GM13977 (cell line): ENCODE results near the gene TICRR.

ENCODE experiments used
- DNase-seq: peaks from one replicate; pipeline ENCODE4 v3.0.0; 2012; ENCODE audit warnings: low spot score
- CTCF ChIP-seq: IDR thresholded peaks from 2 replicates; pipeline ENCODE4 v1.5.1; 2012; ENCODE audit warnings: mild to moderate bottlenecking, control low read depth; ENCODE audit not compliant: insufficient read depth; ENCODE audit errors: extremely low read depth, missing control alignments
- in situ Hi-C: fragments of 300-500 bp; cut with MboI; formaldehyde crosslinking; loops from one replicate; pipeline ENCODE4 v1.12.0; 2022; ENCODE audit warnings: low sequenced_read_pairs, low pct_unique_long_range_greater_than_20kb, mixed read lengths, inconsistent platforms; ENCODE audit not compliant: unreplicated experiment

Gene TICRR, protein sequence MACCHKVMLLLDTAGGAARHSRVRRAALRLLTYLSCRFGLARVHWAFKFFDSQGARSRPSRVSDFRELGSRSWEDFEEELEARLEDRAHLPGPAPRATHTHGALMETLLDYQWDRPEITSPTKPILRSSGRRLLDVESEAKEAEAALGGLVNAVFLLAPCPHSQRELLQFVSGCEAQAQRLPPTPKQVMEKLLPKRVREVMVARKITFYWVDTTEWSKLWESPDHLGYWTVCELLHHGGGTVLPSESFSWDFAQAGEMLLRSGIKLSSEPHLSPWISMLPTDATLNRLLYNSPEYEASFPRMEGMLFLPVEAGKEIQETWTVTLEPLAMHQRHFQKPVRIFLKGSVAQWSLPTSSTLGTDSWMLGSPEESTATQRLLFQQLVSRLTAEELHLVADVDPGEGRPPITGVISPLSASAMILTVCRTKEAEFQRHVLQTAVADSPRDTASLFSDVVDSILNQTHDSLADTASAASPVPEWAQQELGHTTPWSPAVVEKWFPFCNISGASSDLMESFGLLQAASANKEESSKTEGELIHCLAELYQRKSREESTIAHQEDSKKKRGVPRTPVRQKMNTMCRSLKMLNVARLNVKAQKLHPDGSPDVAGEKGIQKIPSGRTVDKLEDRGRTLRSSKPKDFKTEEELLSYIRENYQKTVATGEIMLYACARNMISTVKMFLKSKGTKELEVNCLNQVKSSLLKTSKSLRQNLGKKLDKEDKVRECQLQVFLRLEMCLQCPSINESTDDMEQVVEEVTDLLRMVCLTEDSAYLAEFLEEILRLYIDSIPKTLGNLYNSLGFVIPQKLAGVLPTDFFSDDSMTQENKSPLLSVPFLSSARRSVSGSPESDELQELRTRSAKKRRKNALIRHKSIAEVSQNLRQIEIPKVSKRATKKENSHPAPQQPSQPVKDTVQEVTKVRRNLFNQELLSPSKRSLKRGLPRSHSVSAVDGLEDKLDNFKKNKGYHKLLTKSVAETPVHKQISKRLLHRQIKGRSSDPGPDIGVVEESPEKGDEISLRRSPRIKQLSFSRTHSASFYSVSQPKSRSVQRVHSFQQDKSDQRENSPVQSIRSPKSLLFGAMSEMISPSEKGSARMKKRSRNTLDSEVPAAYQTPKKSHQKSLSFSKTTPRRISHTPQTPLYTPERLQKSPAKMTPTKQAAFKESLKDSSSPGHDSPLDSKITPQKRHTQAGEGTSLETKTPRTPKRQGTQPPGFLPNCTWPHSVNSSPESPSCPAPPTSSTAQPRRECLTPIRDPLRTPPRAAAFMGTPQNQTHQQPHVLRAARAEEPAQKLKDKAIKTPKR (N-terminal part only)

DNA sequence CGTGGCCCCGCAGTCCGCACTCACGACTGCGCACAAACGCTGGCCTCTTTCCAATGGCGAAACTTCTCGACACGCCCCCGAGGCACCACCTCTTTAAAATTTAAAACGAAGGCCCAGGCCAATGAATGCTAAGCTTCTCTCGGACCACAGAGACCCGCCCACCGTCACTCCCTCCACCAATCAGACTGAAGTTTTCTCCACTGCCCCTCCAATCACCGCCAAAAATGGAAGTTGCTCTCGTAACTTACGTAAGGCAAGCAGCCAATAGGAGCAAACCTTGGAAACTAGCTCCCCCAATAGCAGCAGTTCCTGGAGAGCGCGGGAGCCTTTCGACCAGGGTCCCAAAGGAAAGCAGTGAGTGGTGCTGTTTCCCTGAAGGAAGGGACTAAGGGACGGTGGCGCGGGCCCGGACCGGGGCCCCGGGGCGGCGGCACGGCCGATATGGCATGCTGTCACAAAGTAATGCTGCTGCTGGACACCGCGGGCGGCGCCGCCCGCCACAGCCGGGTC lies at the start of gene TICRR:
TSS of gene TICRR (plus strand) at position 324 of the 510 bp plus-strand sequence. CDS start at position 442, 118 bp downstream.
- TF ChIP-seq CTCF = no peak
- in situ Hi-C loops = no loop called here
- DNase-seq = peak; percentile 94

GRCh38 chr15:89526181-89526580 lies 49.1 kb upstream of the TICRR start:
- no peak for TF ChIP-seq CTCF
- DNase-seq = no peak
- in situ Hi-C loops = no loop called here

DNA sequence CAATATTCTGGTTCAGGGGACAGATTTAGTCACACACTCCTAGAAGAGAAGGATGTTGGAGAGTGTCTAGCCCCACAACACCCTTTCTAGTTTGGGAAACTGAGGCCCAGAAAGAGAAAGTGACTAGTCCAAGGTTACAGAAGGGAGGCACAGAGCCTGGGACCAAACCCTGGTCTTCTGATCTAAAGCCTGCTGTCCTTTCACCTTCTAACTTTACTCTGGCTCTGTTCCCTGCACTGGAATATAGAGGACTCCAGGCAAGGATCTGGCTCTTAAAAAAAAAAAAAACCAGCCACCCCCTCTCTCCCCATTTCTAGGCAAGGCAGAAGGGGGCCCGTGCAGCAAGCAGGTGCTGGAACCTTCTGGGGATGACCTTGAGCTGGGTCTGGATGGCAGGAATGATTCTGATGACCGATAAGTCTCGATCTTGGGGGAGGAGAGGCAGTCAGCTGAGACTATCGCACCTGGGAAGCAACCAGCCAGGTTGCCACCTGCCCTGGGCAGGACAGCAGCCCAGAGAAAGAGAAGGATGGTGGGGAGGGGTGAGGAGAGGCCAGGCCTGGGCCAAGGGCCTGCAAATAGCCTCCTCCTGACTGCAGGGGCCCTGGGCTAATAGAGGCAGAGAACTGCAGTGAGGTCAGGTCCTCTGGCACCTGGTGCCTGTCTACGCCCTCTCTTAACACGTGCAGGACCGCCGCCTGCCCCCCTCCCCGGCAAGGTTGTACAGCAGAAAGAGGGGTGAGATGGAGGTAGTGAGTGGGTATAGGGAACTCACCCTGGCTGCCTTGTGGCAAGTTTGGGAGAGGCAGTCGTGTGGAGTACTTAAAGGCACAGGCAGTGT lies 48.4 kb upstream of the TICRR start:
- in situ Hi-C loops = no loop called here
- TF ChIP-seq CTCF = no peak
- DNase-seq = no peak

GRCh38 chr15:89528757-89529352 lies 46.4 kb upstream of the TICRR start:
- in situ Hi-C loops = no loop called here
- no peak for DNase-seq
- no peak for TF ChIP-seq CTCF

GRCh38 chr15:89530976-89531375 lies 44.3 kb upstream of the TICRR start:
- TF ChIP-seq CTCF = no peak
- DNase-seq = no peak
- in situ Hi-C loops = no loop called here
